AG04450 (cell line): ENCODE results near the gene SH3PXD2B. TPM values are rescaled to one million over a fixed set of nuclear protein-coding genes. Genes with fewer than 3 reads are reported as not detected.
"Not testable (repeated sequence)": the region's sequence is repeated elsewhere in the genome, so short reads cannot be mapped to it uniquely, and the experiment has no call there.

Experiments used
- CTCF ChIA-PET: fragments of 300-600, 350-600 bp; formaldehyde crosslinking; extraction: SDS; loops from one replicate; lab custom pipeline; 2022; ENCODE audit warnings: antibody characterized with exemption, inconsistent platforms; lab: Charles Lee
- POLR2A ChIA-PET: fragments of 350-600 bp; formaldehyde crosslinking; extraction: SDS; loops from one replicate; lab custom pipeline; 2021; ENCODE audit warnings: antibody characterized with exemption, inconsistent platforms; lab: Yijun Ruan, JAX
- DNase-seq: peaks from one replicate; pipeline ENCODE4 v3.0.0-alpha.2; 2011; ENCODE audit warnings: low read depth, low spot score
- H3K27ac ChIP-seq: one replicate; pipeline ENCODE4 v1.5.1; 2012; ENCODE audit warnings: low read depth, low read length, control low read depth
- H3K27me3 ChIP-seq: one replicate; pipeline ENCODE4 v1.6.0; 2012; ENCODE audit warnings: low read length; ENCODE audit not compliant: control insufficient read depth, insufficient read depth
- H3K4me3 ChIP-seq: 2 replicates; pipeline ENCODE4 v1.5.1; 2011; ENCODE audit warnings: mild to moderate bottlenecking, low read depth, low read length, control low read depth
- H3K9me3 ChIP-seq: 2 replicates; pipeline ENCODE4 v1.5.1; 2012; ENCODE audit warnings: low read length; ENCODE audit not compliant: control insufficient read depth, insufficient read depth
- CTCF ChIP-seq: IDR thresholded peaks from 2 replicates; pipeline ENCODE4 v1.5.1; 2011; ENCODE audit warnings: low read depth, low read length, control low read depth, inconsistent platforms
- polyA plus RNA-seq: library from polyadenylated mRNA; depleted of rRNA; stranded (reverse); fragments of >200 nt; gene quantifications from 2 replicates; pipeline ENCODE4 v1.2.3, GENCODE V29; 2011

SH3PXD2B gene
- polyA plus RNA-seq, 1 experiment, result 39.1 TPM

GRCh38 chr5:172371684-172372083 lies 82.6 kb downstream of the SH3PXD2B start:
- ChIA-PET POLR2A (no interaction called here), CTCF (interaction anchor here (0.9 to 2.5 kb wide), 4 partner anchors 11 to 81 kb away, joined by 3 to 11 read pairs (median 4); no protein-coding TSS in a partner anchor)
- H3K4me3 ChIP-seq, result no peak overlapping the region
- no peaks in the 10 kb centered on the region for H3K27me3 ChIP-seq
- DNase-seq, result no peak
- H3K9me3 ChIP-seq, result peaks cover 5% of the 10 kb centered on the region
- H3K27ac ChIP-seq, result no peak overlapping the region
- TF ChIP-seq CTCF, result no peak

- ChIA-PET CTCF (interaction anchor here (0.6 to 2.5 kb wide), 11 partner anchors 10 to 300 kb away, joined by 3 to 11 read pairs (median 3); no protein-coding TSS in a partner anchor), POLR2A (interaction anchor here (0.7 to 0.8 kb wide), 2 partner anchors 12 to 16 kb away, joined by 3 to 6 read pairs; no protein-coding TSS in a partner anchor)
- TF ChIP-seq CTCF, result peak; percentile 78
- Histone ChIP-seq H3K27ac (no peak overlapping the region), H3K4me3 (no peak overlapping the region), H3K27me3 (no peaks in the 10 kb centered on the region), H3K9me3 (peaks cover 5% of the 10 kb centered on the region)
- peak; percentile 33 for DNase-seq
Observed at GRCh38 chr5:172370648-172371545, 83.4 kb downstream of the SH3PXD2B start.

DNA sequence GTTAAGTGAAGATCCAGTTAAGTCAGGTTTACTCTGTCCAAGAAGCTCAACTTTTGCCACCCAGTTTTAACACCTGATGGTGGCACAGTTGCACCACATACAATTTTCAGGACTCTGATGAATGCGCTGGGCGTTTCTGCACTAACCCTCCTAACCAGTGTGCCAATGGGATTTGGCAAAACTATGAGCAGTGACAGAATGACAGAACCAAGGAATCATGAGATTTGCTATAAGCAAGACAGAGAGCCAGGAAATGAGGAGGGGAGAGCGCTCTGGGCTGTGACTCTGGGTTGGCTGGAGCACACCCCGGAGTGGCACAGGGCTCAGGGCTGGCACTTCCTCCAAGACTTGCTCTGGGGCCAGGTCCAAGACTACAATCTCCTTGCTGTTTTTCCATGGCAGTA lies 84.1 kb downstream of the SH3PXD2B start:
- DNase-seq, result no peak
- Histone ChIP-seq H3K27ac (no peak overlapping the region), H3K9me3 (peaks cover 5% of the 10 kb centered on the region), H3K27me3 (no peaks in the 10 kb centered on the region), H3K4me3 (no peak overlapping the region)
- CTCF ChIA-PET, result interaction anchor here (0.6 to 2.5 kb wide), 11 partner anchors 9 to 299 kb away, joined by 3 to 11 read pairs (median 3); no protein-coding TSS in a partner anchor
- POLR2A ChIA-PET, result interaction anchor here (0.7 to 0.8 kb wide), 2 partner anchors 13 to 15 kb away, joined by 3 to 6 read pairs; no protein-coding TSS in a partner anchor
- no peak for TF ChIP-seq CTCF

DNA sequence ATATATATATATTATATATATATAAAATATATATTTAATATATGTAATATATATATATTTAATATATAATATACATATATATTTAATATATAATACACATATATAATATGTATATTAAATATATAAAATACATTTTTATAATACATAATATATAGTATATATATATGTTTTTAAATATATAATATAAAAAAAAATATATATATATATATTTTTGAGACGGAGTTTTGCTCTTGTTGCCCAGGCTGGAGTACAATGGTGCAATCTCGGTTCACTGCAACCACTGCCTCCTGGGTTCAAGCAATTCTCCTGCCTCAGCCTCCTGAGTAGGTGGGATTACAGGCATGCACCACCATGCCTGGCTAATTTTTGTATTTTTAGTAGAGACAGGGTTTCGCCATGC lies 85.6 kb downstream of the SH3PXD2B start:
- H3K27ac ChIP-seq, H3K9me3 ChIP-seq, POLR2A ChIA-PET, DNase-seq, H3K4me3 ChIP-seq, H3K27me3 ChIP-seq, CTCF ChIA-PET: not testable (repeated sequence)

DNA sequence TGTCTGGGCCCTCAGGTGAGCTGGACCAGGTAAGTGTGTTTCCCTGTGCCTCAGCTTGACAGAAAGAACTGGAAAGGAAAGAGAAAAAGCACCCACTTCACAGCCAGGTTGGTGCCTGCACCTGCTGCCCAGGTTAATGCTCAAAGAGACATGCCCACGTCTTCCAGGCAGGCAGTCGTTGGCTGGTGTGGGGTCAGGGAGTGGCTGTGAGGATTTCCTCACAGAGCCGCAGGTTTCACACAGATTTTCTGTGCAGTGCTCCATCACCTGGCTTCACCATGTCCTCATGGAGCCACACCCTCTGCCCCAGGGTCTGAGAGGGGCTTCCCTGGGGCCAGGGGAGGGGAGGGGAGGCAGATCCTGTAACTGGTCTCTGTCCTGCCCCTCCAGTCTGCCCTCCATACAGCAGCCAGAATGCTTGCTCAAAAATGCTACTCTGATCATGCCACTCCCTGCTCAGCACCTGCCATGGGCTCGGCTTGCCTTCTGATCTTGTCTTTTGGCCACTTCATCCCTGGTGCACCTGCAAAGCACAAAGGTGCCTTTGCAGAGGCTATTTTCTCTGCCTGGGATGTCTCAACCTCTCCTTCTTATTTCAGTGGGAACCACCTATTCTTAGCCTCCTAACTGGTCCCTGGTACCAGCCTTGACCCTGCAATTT lies 88.2 kb downstream of the SH3PXD2B start:
- no peak for DNase-seq
- no peak for TF ChIP-seq CTCF
- H3K27me3 ChIP-seq, result no peaks in the 10 kb centered on the region
- ChIA-PET POLR2A (interaction anchor here (0.5 kb wide), 1 partner anchor 262 kb away, joined by 6 read pairs; no protein-coding TSS in a partner anchor), CTCF (no interaction called here)
- H3K4me3 ChIP-seq, result no peak overlapping the region
- no peaks in the 10 kb centered on the region for H3K9me3 ChIP-seq
- no peak overlapping the region for H3K27ac ChIP-seq
